Astrocyte of the spinal cord (primary cell): ENCODE data around the gene SHLD1.
A peak's percentile ranks its signal among the peaks of the same experiment; 100 is the strongest.

Experiments
- DNase-seq: peaks from one replicate; pipeline ENCODE4 v3.0.0; 2011; ENCODE audit warnings: low read depth, low spot score
- H3K4me3 ChIP-seq: 2 replicates; pipeline ENCODE4 v1.5.1; 2011; ENCODE audit warnings: low read depth, mild to moderate bottlenecking, low read length, moderate library complexity
- CTCF ChIP-seq: IDR thresholded peaks from 2 replicates; pipeline ENCODE4 v1.5.1; 2012; ENCODE audit warnings: low read depth, mild to moderate bottlenecking, low read length, inconsistent platforms
- in situ Hi-C: cut with HindIII; loops from 2 replicates; pipeline ENCODE4 v1.10.0; 2017; ENCODE audit warnings: low sequenced_read_pairs

The SHLD1 gene

GRCh38 chr20:5884465-5885335 is 134.5 kb downstream of the SHLD1 start:
- in situ Hi-C loops, result no loop called here
- TF ChIP-seq CTCF, result no peak
- no peak for DNase-seq
- no peak overlapping the region for H3K4me3 ChIP-seq

- in situ Hi-C loops, result no loop called here
- no peak overlapping the region for H3K4me3 ChIP-seq
- TF ChIP-seq CTCF, result peak; percentile 63
- peak; percentile 40 for DNase-seq
These were observed 135.7 kb downstream of the SHLD1 start for GRCh38 chr20:5885866-5886265.

- in situ Hi-C loops, result no loop called here
- no peak for DNase-seq
- no peak for TF ChIP-seq CTCF
- H3K4me3 ChIP-seq, result no peak overlapping the region
These were observed 136.6 kb downstream of the SHLD1 start for GRCh38 chr20:5886788-5887187.

GRCh38 chr20:5887386-5887785 is 137.2 kb downstream of the SHLD1 start:
- in situ Hi-C loops, result no loop called here
- TF ChIP-seq CTCF, result no peak
- DNase-seq, result no peak
- H3K4me3 ChIP-seq, result no peak overlapping the region

GRCh38 chr20:5888041-5888440 is 137.8 kb downstream of the SHLD1 start:
- no peak for TF ChIP-seq CTCF
- DNase-seq, result no peak
- no peak overlapping the region for H3K4me3 ChIP-seq
- in situ Hi-C loops, result no loop called here

- in situ Hi-C loops, result no loop called here
- no peak for DNase-seq
- no peak for TF ChIP-seq CTCF
- H3K4me3 ChIP-seq, result no peak overlapping the region
These were observed 140.7 kb downstream of the SHLD1 start for GRCh38 chr20:5890773-5891441.
